Measurements from ENCODE around the gene SLC50A1. TPM values are rescaled to one million over a fixed set of nuclear protein-coding genes. Genes with fewer than 3 reads are reported as not detected.

Gene SLC50A1
- total and polyA plus RNA-seq, 9 of the 15 experiments (the other 6 are each of a cell fraction or from before 2014, with no cell fraction given): 46.5 to 132 (median 91.9) TPM

GRCh38 chr1:155176544-155177071 lies 41.0 kb downstream of the SLC50A1 start (continued):
- TF ChIP-seq, protein P1, sequence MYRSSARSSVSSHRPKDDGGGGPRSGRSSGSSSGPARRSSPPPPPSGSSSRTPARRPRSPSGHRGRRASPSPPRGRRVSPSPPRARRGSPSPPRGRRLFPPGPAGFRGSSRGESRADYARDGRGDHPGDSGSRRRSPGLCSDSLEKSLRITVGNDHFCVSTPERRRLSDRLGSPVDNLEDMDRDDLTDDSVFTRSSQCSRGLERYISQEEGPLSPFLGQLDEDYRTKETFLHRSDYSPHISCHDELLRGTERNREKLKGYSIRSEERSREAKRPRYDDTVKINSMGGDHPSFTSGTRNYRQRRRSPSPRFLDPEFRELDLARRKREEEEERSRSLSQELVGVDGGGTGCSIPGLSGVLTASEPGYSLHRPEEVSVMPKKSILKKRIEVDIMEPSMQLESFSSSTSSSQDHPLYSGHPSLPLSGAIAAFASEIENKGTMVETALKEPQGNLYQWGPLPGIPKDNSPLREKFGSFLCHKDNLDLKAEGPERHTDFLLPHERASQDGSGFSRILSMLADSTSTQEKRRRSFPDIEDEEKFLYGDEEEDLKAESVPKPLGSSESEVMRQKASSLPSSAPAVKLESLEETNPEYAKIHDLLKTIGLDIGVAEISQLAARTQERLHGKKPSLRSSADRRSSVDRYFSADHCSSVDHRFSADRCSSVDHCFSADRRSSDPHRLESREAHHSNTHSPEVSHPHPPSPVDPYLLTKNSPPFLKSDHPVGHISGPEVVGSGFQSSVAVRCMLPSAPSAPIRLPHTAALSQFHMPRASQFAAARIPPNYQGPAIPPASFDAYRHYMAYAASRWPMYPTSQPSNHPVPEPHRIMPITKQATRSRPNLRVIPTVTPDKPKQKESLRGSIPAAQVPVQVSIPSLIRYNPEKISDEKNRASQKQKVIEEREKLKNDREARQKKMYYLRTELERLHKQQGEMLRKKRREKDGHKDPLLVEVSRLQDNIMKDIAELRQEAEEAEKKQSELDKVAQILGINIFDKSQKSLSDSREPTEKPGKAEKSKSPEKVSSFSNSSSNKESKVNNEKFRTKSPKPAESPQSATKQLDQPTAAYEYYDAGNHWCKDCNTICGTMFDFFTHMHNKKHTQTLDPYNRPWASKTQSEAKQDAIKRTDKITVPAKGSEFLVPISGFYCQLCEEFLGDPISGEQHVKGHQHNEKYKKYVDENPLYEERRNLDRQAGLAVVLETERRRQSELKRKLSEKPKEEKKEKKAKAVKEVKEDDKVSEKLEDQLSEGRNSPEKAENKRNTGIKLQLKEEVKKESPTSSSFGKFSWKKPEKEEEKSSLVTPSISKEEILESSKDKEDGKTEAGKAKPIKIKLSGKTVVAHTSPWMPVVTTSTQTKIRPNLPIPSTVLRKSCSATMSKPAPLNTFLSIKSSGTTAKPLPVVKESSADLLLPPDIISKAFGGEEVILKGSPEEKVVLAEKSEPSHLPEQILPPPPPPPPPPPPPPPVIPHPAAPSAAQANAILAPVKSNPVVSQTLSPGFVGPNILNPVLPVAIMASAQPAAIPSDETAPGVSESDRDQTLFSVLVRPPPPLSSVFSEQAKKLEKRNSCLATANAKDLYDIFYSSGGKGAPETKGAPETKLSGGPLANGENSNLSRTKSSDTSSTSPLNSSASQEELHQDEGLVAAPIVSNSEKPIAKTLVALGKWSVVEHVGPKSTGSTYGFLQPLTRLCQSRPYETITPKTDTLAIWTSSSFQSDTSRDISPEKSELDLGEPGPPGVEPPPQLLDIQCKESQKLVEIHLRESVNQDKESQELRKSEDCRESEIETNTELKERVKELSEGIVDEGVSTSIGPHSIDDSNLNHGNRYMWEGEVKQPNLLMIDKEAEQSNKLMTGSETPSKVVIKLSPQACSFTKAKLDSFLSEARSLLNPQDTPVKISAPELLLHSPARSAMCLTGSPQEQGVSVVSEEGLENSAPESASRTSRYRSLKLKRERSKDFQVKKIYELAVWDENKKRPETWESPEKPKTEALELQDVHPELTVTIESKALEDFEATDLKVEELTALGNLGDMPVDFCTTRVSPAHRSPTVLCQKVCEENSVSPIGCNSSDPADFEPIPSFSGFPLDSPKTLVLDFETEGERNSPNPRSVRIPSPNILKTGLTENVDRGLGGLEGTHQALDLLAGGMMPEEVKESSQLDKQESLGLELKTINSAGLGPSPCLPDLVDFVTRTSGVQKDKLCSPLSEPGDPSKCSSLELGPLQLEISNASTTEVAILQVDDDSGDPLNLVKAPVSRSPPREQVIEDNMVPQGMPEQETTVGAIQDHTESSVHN (IDR thresholded peaks at IDR 0.05; ENCODE audit: borderline replicate concordance in 1 of 2, low read depth in 1 of 2): no peak
- TF ChIP-seq HNRNPUL1 (IDR thresholded peaks at IDR 0.05; ENCODE audit: low read length): no peak
- TF ChIP-seq ZFP36 (IDR thresholded peaks at IDR 0.05; ENCODE audit: low read depth, low read length, partially characterized antibody): no peak
- TF ChIP-seq, protein P2, sequence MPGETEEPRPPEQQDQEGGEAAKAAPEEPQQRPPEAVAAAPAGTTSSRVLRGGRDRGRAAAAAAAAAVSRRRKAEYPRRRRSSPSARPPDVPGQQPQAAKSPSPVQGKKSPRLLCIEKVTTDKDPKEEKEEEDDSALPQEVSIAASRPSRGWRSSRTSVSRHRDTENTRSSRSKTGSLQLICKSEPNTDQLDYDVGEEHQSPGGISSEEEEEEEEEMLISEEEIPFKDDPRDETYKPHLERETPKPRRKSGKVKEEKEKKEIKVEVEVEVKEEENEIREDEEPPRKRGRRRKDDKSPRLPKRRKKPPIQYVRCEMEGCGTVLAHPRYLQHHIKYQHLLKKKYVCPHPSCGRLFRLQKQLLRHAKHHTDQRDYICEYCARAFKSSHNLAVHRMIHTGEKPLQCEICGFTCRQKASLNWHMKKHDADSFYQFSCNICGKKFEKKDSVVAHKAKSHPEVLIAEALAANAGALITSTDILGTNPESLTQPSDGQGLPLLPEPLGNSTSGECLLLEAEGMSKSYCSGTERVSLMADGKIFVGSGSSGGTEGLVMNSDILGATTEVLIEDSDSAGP (CRISPR knock-in tag; IDR thresholded peaks at IDR 0.05): no peak
- peak; percentile 74; the same call in 1 of the 2 replicates for TF ChIP-seq CTBP1 (IDR thresholded peaks at IDR 0.05; ENCODE audit: borderline replicate concordance)
- TF ChIP-seq ILF3 (IDR thresholded peaks at IDR 0.05; ENCODE audit: borderline replicate concordance): no peak
- TF ChIP-seq MAZ (CRISPR knock-in tag; conservative IDR thresholded peaks at IDR 0.05 in 1 of 2, IDR thresholded peaks at IDR 0.05 in 1 of 2): 0 out of 4 replicates have a peak, but pooled peaks of 1 of the 2 experiments have one; percentile 51
- no peak for TF ChIP-seq ZFP30 (CRISPR knock-in tag; IDR thresholded peaks at IDR 0.05; ENCODE audit: borderline replicate concordance)
- TF ChIP-seq GABPA (tag; conservative IDR thresholded peaks at IDR 0.05; ENCODE audit: low read depth): no peak
- TF ChIP-seq ELF1 (tag; IDR thresholded peaks at IDR 0.05): no peak
- no peak for TF ChIP-seq MAFG (tag; conservative IDR thresholded peaks at IDR 0.05)
- no peak for TF ChIP-seq NFE2L1 (tag; IDR thresholded peaks at IDR 0.05; ENCODE audit: borderline replicate concordance, low read depth)
- TF ChIP-seq PPARD (CRISPR knock-in tag; IDR thresholded peaks at IDR 0.05): no peak
- no peak for TF ChIP-seq HNRNPK (IDR thresholded peaks at IDR 0.05; ENCODE audit: low read depth, low read length, poor library complexity, severe bottlenecking)
- no peak for TF ChIP-seq ZNF695 (CRISPR knock-in tag; IDR thresholded peaks at IDR 0.05)
- TF ChIP-seq PHB2 (IDR thresholded peaks at IDR 0.05; ENCODE audit: low read depth): no peak
- no peak for TF ChIP-seq ZNF134 (CRISPR knock-in tag; conservative IDR thresholded peaks at IDR 0.05)

Measured in K562 (cell line).